PC-9 (cell line): ENCODE data around the gene TBX15. TPM values are rescaled to one million over a fixed set of nuclear protein-coding genes. Genes with fewer than 3 reads are reported as not detected.

ENCODE experiments used
- BruUV-seq: library from RNA; stranded (reverse); fragments of 400-500 nt; replicated peaks from 2 replicates; lab custom pipeline; 2021; lab: Mats Ljungman, UMichigan
- CTCF ChIA-PET: fragments of 300-600 bp; sonication (Branson Sonifier 250); formaldehyde crosslinking; loops from one replicate; lab custom pipeline; 2022; ENCODE audit warnings: antibody characterized with exemption; lab: Charles Lee
- POLR2A ChIA-PET: fragments of 300-600 bp; sonication (Branson Sonifier 250); formaldehyde crosslinking; loops from one replicate; lab custom pipeline; 2022; ENCODE audit warnings: antibody characterized with exemption; ENCODE audit not compliant: unreplicated experiment; lab: Charles Lee
- DNase-seq, 2 experiments: peaks; one replicate each; pipeline versions ENCODE4 v3.0.0 to v3.0.0-alpha.2; 2015 to 2022; ENCODE audit warnings: mixed read lengths in 1 of 2
- H2AFZ ChIP-seq: fragments of 200-600 bp; sonication (generic); 2 replicates; pipeline ENCODE4 v1.8.1; 2017; ENCODE audit warnings: antibody characterized with exemption
- H3F3A ChIP-seq: fragments of 200-600 bp; sonication (generic); 2 replicates; pipeline ENCODE4 v1.8.1; 2017; ENCODE audit warnings: antibody characterized with exemption, mild to moderate bottlenecking, low read depth; ENCODE audit not compliant: insufficient read depth
- H3K27ac ChIP-seq: fragments of 200-600 bp; sonication (generic); 2 replicates; pipeline ENCODE4 v1.6.1; 2016; ENCODE audit warnings: mixed run types
- H3K27me3 ChIP-seq: fragments of 200-600 bp; sonication (generic); 2 replicates; pipeline ENCODE4 v1.6.1; 2016; ENCODE audit warnings: low read depth, mixed run types; ENCODE audit not compliant: insufficient read depth
- H3K36me3 ChIP-seq: fragments of 200-600 bp; sonication (generic); 2 replicates; pipeline ENCODE4 v1.6.1; 2016; ENCODE audit warnings: low read depth, mixed run types
- H3K4me1 ChIP-seq: fragments of 200-600 bp; sonication (generic); replicated peaks from 2 replicates; pipeline ENCODE4 v1.6.1; 2016; ENCODE audit warnings: mixed run types; ENCODE audit not compliant: insufficient read depth
- H3K4me2 ChIP-seq: fragments of 200-600 bp; sonication (generic); 2 replicates; pipeline ENCODE4 v1.6.1; 2017; ENCODE audit warnings: mixed run types
- H3K4me3 ChIP-seq: fragments of 200-600 bp; sonication (generic); 2 replicates; pipeline ENCODE4 v1.6.1; 2016; ENCODE audit warnings: mixed run types
- H3K79me2 ChIP-seq: fragments of 200-600 bp; sonication (generic); 2 replicates; pipeline ENCODE4 v1.6.1; 2017; ENCODE audit warnings: low read depth, mixed run types
- H3K9me2 ChIP-seq: fragments of 200-600 bp; sonication (generic); 2 replicates; pipeline ENCODE4 v1.8.1; 2017; ENCODE audit warnings: mild to moderate bottlenecking; ENCODE audit not compliant: insufficient read depth
- H3K9me3 ChIP-seq: fragments of 200-600 bp; sonication (generic); 2 replicates; pipeline ENCODE4 v1.8.1; 2016; ENCODE audit warnings: low read depth; ENCODE audit not compliant: insufficient read depth
- H4K20me1 ChIP-seq: fragments of 200-600 bp; sonication (generic); 2 replicates; pipeline ENCODE4 v1.8.1; 2017; ENCODE audit not compliant: insufficient read depth
- CTCF ChIP-seq: fragments of 200-600 bp; sonication (generic); conservative IDR thresholded peaks from 2 replicates; pipeline ENCODE4 v1.6.1; 2017; ENCODE audit warnings: mixed run types, antibody characterized with exemption, mild to moderate bottlenecking, moderate library complexity
- EZH2 ChIP-seq: fragments of 200-600 bp; sonication (generic); IDR thresholded peaks from 2 replicates; pipeline ENCODE4 v1.8.0; 2017; ENCODE audit warnings: antibody characterized with exemption, low read depth
- intact Hi-C: fragments of 100-400 bp; cut with micrococcal nuclease; formaldehyde crosslinking; loops from one replicate; pipeline ENCODE4 v1.10.0; 2022; ENCODE audit not compliant: unreplicated experiment
- total RNA-seq: library from RNA; stranded (reverse); gene quantifications from 2 replicates; pipeline ENCODE4 v1.2.3, GENCODE V29; 2021

Gene TBX15
- total RNA-seq, 1 experiment from 2014 or later: not detected

- H3K9me3 ChIP-seq: no peaks in the 10 kb centered on the region
- H3K27ac ChIP-seq: no peak overlapping the region
- CTCF ChIA-PET: no interaction called here
- no peaks in the 10 kb centered on the region for H4K20me1 ChIP-seq
- no peak overlapping the region for H3K4me2 ChIP-seq
- H3K36me3 ChIP-seq: no peaks in the 10 kb centered on the region
- H3F3A ChIP-seq: no peaks in the 10 kb centered on the region
- no peaks in the 10 kb centered on the region for H3K79me2 ChIP-seq
- H3K27me3 ChIP-seq: no peaks in the 10 kb centered on the region
- H3K4me1 ChIP-seq: no peaks in the 10 kb centered on the region
- no peaks in the 10 kb centered on the region for H3K9me2 ChIP-seq
- no peak overlapping the region for H3K4me3 ChIP-seq
- POLR2A ChIA-PET: no interaction called here
- intact Hi-C loops: no loop called here
- no peak for DNase-seq
- no peak for TF ChIP-seq CTCF
- no peak for TF ChIP-seq EZH2
- no peak overlapping the region for H2AFZ ChIP-seq
- no TSS peak for BruUV-seq
Measured at GRCh38 chr1:118954301-118954905, 33.7 kb downstream of the TBX15 start.

DNA sequence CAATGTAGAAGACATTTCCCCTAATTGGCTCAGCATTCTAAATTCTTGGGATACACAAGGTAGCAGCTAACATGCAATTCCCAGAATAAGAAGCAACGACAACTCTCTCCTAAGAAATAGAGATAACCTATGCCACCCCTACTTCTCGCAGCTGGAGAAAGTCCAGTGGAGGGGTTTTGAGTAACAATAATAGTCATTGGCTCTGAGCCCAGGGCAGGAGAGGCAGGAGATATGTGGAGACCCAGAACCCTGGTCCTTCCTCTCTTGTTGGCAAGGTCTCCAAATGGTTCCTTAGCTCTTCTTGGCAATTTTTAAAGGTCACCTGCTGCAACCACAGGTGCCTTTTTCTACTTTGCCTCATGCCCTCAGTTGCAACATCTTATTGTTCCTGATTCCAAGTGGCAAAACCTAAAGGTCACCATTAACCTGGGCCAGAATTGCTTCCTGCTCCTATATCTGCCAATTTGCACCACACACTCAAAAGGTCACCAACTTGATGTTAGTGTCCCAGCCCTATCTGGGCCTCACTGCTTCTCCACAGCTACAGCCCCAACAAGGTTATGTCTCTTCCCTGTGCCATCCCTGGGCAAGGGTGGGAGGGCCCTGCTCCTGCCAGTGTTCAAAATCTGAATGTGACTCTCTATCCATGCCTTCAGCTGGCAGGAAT, 36.7 kb downstream of the TBX15 start:
- H3K4me1 ChIP-seq: no peaks in the 10 kb centered on the region
- intact Hi-C loops: no loop called here
- H3K9me3 ChIP-seq: no peaks in the 10 kb centered on the region
- H3K36me3 ChIP-seq: no peaks in the 10 kb centered on the region
- no peak overlapping the region for H2AFZ ChIP-seq
- H3K27ac ChIP-seq: no peak overlapping the region
- no peak overlapping the region for H3K4me3 ChIP-seq
- H3K9me2 ChIP-seq: no peaks in the 10 kb centered on the region
- H3K27me3 ChIP-seq: no peaks in the 10 kb centered on the region
- TF ChIP-seq EZH2 (no peak), CTCF (no peak)
- no TSS peak for BruUV-seq
- no peak overlapping the region for H3K4me2 ChIP-seq
- H3K79me2 ChIP-seq: no peaks in the 10 kb centered on the region
- CTCF ChIA-PET: no interaction called here
- H3F3A ChIP-seq: no peaks in the 10 kb centered on the region
- POLR2A ChIA-PET: no interaction called here
- no peak for DNase-seq
- no peaks in the 10 kb centered on the region for H4K20me1 ChIP-seq

GRCh38 chr1:118949315-118949714, 38.8 kb downstream of the TBX15 start:
- ChIA-PET CTCF (no interaction called here), POLR2A (no interaction called here)
- no peak for DNase-seq
- TF ChIP-seq EZH2 (no peak), CTCF (no peak)
- Histone ChIP-seq H3K36me3 (no peaks in the 10 kb centered on the region), H3K9me3 (no peaks in the 10 kb centered on the region), H4K20me1 (no peaks in the 10 kb centered on the region), H3K79me2 (no peaks in the 10 kb centered on the region), H3F3A (no peaks in the 10 kb centered on the region), H3K4me1 (no peaks in the 10 kb centered on the region), H3K4me2 (no peak overlapping the region), H3K4me3 (no peak overlapping the region), H3K27ac (no peak overlapping the region), H3K9me2 (no peaks in the 10 kb centered on the region), H3K27me3 (no peaks in the 10 kb centered on the region; the same call in 1 of the 2 replicates), H2AFZ (no peak overlapping the region)
- intact Hi-C loops: no loop called here
- no TSS peak for BruUV-seq
